HG03342 (cell line): ENCODE data around the gene ABTB1.
A peak's percentile ranks its signal among the peaks of the same experiment; 100 is the strongest.

Source experiments
- ATAC-seq: cut with Tn5 transposase; IDR thresholded peaks from one replicate; pipeline ENCODE4 v1.9.1; 2021; ENCODE audit warnings: mild to moderate bottlenecking, moderate library complexity; ENCODE audit not compliant: unreplicated experiment

The ABTB1 gene

DNA sequence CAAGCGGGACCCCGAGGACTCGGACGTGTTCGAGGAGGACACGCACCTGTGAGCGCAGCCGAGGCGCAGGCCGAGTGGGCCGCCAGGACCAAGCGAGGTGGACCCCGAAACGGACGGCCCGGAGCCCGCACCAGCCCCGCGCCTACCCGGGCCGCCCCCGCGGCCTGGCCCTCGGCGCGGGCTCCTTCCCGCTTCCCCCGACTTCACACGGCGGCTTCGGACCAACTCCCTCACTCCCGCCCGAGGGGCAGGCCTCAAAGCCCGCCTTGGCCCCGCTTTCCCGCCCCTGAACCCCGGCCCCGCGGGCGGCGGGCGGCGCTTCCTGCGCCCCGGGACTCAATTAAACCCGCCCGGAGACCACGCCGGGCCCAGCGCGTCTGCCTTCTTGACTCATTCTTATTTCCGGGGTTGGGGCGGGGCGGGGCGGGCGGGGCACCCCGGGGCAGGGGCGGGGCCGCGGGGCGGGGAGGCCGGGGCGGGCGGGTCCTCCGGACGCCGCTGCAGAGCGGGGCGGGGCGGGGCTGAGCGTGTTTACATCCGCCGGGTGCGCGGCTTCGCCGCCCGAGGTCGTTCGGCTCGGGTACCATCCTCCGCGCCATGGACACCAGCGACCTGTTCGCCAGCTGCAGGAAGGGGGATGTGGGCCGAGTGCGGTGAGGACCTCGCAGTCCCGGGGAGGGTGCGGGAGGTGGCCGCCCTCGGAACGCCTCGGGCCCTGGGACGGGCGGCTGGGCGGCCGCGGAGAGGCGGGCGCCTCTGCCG is at the start of gene ABTB1:
Gene ABTB1 (plus strand): TSS at position 524 of the 762 bp plus-strand sequence. CDS start 74 bp downstream, at position 598.
- peak; percentile 71 for ATAC-seq

DNA sequence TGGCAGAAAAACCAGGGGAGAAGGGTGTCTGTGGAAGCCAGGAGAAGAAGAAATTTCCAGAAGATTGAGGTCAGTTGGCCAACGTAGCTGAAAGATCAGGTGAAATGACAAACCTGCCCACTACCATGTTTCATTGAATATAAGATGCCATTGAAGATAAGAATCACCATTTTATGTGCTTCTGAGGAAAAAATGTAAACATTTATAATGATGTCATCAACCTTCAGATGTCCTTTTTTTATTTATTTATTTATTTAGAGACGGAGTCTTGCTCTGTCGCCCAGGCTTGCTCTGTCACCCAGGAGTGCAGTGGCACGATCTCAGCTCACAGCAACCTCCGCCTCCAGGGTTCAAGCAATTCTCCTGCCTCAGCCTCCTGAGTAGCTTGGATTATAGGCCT is 48.7 kb upstream of the ABTB1 start:
- ATAC-seq, result no peak

- ATAC-seq, result no peak
These were observed 46.9 kb upstream of the ABTB1 start for GRCh38 chr3:127625821-127626220.

- no peak for ATAC-seq
These were observed 44.3 kb upstream of the ABTB1 start for GRCh38 chr3:127628426-127628787.

DNA sequence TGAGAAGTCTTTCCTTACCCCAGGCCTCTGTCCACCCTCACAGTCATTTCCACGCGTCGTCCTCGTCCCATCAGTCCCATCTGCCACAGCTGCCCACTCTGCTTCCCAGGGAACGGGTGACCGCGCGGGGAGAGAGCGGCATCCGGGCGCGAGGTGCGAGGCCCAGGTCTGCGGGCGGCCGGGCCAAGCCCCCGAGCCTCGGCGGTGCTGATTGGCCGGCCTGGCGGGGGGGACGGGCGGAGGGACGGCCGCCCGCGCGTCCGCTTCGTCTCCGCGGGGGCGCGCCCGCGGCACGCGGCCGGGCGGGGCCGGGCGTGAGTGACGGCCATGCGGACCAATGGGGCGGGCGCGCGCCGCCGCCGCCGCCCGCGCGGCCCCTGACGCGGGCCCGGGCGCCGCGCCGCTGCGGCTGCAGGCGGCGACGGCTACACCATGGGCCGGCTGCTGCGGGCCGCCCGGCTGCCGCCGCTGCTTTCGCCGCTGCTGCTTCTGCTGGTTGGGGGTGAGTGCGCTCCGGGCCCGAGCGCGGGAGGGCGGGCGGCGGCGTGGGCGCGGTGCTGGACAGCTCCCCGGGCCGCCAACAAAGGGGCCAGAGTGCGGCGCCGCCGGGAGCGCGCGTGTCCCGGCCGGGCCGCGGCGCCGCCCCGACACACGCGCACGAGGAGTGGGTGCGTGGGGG is 43.8 kb upstream of the ABTB1 start, which contains the start of gene PODXL2:
Gene PODXL2 (plus strand): TSS at position 398 of the 679 bp plus-strand sequence. CDS start 35 bp downstream, at position 433.
- ATAC-seq, result no peak

GRCh38 chr3:127629467-127630403 is 43.0 kb upstream of the ABTB1 start:
- ATAC-seq, result no peak

- no peak for ATAC-seq
These were observed 41.7 kb upstream of the ABTB1 start for GRCh38 chr3:127630811-127631714.

GRCh38 chr3:127632035-127632820 is 40.5 kb upstream of the ABTB1 start:
- ATAC-seq, result no peak

- ATAC-seq, result no peak
These were observed 38.1 kb upstream of the ABTB1 start for GRCh38 chr3:127634653-127635052.

GRCh38 chr3:127637546-127637945 is 35.2 kb upstream of the ABTB1 start:
- ATAC-seq, result no peak

- no peak for ATAC-seq
These were observed 34.8 kb upstream of the ABTB1 start for GRCh38 chr3:127637971-127638370.

GRCh38 chr3:127639173-127640041 is 33.3 kb upstream of the ABTB1 start:
- no peak for ATAC-seq

GRCh38 chr3:127640042-127640355 is 32.8 kb upstream of the ABTB1 start:
- no peak for ATAC-seq

GRCh38 chr3:127644641-127645370 is 27.9 kb upstream of the ABTB1 start:
- no peak for ATAC-seq

GRCh38 chr3:127645371-127646015 is 27.3 kb upstream of the ABTB1 start:
- ATAC-seq, result no peak

DNA sequence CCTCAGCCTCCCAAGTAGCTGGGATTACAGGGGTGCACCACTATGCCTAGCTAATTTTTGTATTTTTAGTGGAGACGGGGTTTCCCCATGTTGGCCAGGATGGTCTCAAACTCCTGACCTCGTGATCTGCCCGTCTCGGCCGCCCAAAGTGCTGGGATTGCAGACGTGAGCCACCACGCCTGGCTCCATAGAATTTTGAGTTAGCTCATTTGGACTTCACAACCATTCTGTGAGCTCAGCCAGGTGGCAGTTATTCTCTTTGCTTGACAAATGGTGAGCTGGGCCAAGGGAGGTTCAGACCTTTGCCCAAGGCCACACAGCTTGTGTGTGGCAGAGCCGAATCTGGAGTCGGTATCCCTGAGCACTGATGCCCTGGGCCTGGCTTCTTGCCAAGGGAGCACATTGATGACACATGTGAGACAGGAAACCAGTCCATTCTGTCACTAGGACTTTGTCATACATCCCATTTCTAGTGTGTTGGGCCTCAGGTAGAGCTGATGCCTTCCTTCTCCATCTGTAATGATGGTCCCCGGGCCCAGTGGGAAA is 26.2 kb upstream of the ABTB1 start:
- ATAC-seq, result no peak

- ATAC-seq, result no peak
These were observed 25.4 kb upstream of the ABTB1 start for GRCh38 chr3:127647166-127647844.
